ENCODE measurements around the gene PLEKHH2. TPM values are rescaled to one million over a fixed set of nuclear protein-coding genes. Genes with fewer than 3 reads are reported as not detected.

Gene PLEKHH2
- 1 to 10 TPM in 5 of 6 experiments, under 1 TPM in 1; 0.75 to 2.0 (median 1.3) TPM for total RNA-seq
- long read RNA-seq = 0 reads

DNA sequence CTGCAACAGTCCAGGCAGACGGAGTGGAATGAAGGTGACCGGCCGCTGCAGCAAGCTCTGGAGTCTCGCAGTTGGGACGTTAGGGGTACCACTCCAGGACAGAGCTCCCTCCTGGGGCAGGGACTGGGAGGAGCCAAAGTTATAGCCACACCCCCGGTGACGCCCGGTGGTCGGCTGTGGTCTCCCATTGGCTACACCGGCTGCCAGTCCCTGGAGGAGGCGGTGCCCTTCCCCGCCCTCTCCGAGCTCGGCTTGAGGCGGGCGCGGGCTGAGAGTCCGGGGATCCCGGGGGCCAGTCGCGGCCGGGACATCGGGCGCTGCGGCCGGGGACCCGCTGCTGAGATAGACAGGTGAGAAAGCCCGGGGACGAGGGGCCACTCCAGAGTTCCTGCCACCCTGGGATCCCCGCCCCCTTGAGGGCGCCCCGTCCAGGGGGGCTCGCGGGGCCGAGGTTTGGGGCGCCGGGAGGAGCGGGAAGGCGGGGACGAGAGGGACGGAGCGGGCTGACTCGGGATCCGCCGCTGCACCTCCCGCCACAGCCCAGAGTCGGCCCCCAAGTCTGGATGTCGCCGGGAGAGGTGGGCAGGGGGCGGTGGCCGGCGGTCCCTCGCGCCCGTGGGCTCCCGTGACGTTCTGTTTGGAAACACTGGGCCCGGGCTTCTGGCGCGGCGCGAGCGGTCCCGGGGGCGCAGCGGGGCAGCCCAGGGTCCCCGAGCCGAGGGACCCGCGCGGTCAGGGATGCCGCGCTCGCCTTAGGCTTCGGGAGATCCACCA is at the start of gene PLEKHH2:
PLEKHH2 (plus strand) TSS at position 231 of the 774 bp plus-strand sequence. CDS start 7,414 bp downstream, outside the sequence.
- TF ChIP-seq, protein P1, sequence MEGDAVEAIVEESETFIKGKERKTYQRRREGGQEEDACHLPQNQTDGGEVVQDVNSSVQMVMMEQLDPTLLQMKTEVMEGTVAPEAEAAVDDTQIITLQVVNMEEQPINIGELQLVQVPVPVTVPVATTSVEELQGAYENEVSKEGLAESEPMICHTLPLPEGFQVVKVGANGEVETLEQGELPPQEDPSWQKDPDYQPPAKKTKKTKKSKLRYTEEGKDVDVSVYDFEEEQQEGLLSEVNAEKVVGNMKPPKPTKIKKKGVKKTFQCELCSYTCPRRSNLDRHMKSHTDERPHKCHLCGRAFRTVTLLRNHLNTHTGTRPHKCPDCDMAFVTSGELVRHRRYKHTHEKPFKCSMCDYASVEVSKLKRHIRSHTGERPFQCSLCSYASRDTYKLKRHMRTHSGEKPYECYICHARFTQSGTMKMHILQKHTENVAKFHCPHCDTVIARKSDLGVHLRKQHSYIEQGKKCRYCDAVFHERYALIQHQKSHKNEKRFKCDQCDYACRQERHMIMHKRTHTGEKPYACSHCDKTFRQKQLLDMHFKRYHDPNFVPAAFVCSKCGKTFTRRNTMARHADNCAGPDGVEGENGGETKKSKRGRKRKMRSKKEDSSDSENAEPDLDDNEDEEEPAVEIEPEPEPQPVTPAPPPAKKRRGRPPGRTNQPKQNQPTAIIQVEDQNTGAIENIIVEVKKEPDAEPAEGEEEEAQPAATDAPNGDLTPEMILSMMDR (IDR thresholded peaks at IDR 0.05) = no peak
- TF ChIP-seq POLR2A (IDR thresholded peaks at IDR 0.05) = peak; percentile 47
- Histone ChIP-seq H3K9me3 (no peaks in the 10 kb centered on the region), H3K36me3 (no peaks in the 10 kb centered on the region), H3K4me3 (peak within 1 kb of the TSS; percentile 57 to 68 (median 64)), H3K4me1 (peaks cover 0 to 14% (median 6%) of the 10 kb centered on the region in 4 donors), H3K27me3 (no peaks in the 10 kb centered on the region), H3K27ac (peak within 1 kb of the TSS; percentile 39 to 47 (median 44))
- peak; percentile 85 to 89 (median 87) for DNase-seq
- WGBS (ENCODE audit: insufficient coverage, low coverage, low lambda C conversion rate, missing lambda C conversion rate) = 0% methylated on average over 11 of the region's 75 CpGs
- peak; percentile 99 to 100 (median 99) for ATAC-seq
- intact Hi-C loops (cut with DNase I) = no loop called here

DNA sequence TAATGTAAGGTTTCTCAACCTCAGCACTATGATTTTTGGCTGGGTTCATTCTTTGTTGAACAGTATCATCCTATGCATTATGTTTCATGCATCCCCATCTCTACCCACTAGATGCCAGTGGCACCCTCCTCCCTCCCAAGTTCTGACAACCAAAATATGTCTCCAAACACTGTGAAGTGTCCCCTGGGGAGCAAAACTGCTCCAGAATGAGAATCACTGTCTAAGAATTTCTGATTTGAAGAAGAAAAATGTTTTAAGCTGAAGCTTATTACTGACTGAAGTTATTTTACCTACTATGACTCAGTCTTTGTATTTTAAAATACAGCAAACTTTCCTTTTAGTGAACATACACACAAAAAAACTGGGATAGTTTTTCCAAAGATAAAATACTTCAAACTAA is 44.6 kb upstream of the PLEKHH2 start:
- ATAC-seq = no peak
- intact Hi-C loops (cut with DNase I) = no loop called here
- no peak for TF ChIP-seq POLR2A (IDR thresholded peaks at IDR 0.05)
- TF ChIP-seq, protein P1 (IDR thresholded peaks at IDR 0.05) = no peak
- no peaks in the 10 kb centered on the region for H3K27me3 ChIP-seq
- no peak overlapping the region for H3K4me3 ChIP-seq
- H3K36me3 ChIP-seq = peaks cover 0 to 18% (median 2%) of the 10 kb centered on the region in 4 donors
- H3K9me3 ChIP-seq = no peaks in the 10 kb centered on the region
- no peak for DNase-seq
- no peak overlapping the region for H3K27ac ChIP-seq
- peaks cover 0 to 11% (median 3%) of the 10 kb centered on the region in 4 donors for H3K4me1 ChIP-seq

DNA sequence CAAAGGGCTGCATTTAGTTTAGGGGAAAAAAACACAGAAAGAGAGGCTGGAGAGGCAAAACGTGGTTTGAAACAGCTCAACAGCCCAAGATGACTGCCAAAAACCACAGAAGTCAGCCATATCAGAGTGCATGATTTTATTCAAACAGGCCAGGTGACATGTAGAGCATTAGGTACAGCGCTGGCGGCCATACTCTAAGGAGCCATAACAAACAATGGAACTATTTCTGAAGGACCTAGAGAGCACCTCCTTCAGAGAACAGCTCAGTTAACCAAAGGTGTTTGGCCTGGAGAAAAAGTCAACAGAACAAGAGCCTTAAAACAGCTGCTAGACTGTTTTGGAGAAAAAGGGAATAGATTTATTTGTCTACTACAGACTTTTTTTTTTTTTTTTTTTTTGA is 43.8 kb upstream of the PLEKHH2 start:
- TF ChIP-seq, protein P1 (IDR thresholded peaks at IDR 0.05) = no peak
- no peak for TF ChIP-seq POLR2A (IDR thresholded peaks at IDR 0.05)
- H3K27ac ChIP-seq = no peak overlapping the region
- WGBS (ENCODE audit: insufficient coverage, low coverage, low lambda C conversion rate, missing lambda C conversion rate) = 90% methylated on average over 3 of the region's 3 CpGs
- ATAC-seq = no peak
- no peak overlapping the region for H3K4me3 ChIP-seq
- peaks cover 0 to 18% (median 2%) of the 10 kb centered on the region in 4 donors for H3K36me3 ChIP-seq
- no peaks in the 10 kb centered on the region for H3K27me3 ChIP-seq
- no peaks in the 10 kb centered on the region for H3K9me3 ChIP-seq
- no peak for DNase-seq
- H3K4me1 ChIP-seq = peaks cover 0 to 11% (median 3%) of the 10 kb centered on the region in 4 donors
- intact Hi-C loops (cut with DNase I) = no loop called here

DNA sequence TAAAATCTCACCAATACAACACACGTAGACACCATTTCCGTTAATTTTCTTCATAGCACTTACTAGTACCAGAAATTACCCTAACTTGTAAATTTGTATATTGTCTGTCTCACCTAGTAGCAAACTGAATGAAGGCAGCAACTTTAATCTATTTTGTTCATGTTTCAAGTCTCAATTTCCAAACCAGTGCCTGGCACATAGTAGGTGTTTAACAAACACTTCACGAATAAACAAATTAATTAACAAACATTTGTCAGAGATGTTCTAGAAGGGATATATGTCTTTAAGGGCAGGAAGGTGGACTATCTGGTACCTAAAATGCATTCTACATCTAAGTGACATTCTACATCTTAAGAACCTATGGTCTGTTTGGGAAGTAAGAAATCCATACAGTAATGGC is 42.2 kb upstream of the PLEKHH2 start:
- WGBS (ENCODE audit: insufficient coverage, low coverage, low lambda C conversion rate, missing lambda C conversion rate) = 88% methylated on average over 3 of the region's 3 CpGs

More for the DNA sequence above, 42.2 kb upstream of the PLEKHH2 start:
- Histone ChIP-seq H3K9me3 (no peaks in the 10 kb centered on the region), H3K36me3 (peaks cover 0 to 14% (median 0%) of the 10 kb centered on the region in 4 donors), H3K27me3 (no peaks in the 10 kb centered on the region), H3K4me3 (peak overlapping the region; percentile 76 to 94 (median 78)), H3K27ac (no peak overlapping the region), H3K4me1 (peaks cover 0 to 11% (median 3%) of the 10 kb centered on the region in 4 donors)
- DNase-seq = no peak
- ATAC-seq = no peak
- TF ChIP-seq, protein P1 (IDR thresholded peaks at IDR 0.05) = no peak
- no peak for TF ChIP-seq POLR2A (IDR thresholded peaks at IDR 0.05)
- intact Hi-C loops (cut with DNase I) = no loop called here

Data from right lobe of liver (tissue), 6 donors.